Neural crest cell (in vitro differentiated cells): Measurements from ENCODE around the gene LZTR1. TPM values are rescaled to one million over a fixed set of nuclear protein-coding genes. Genes with fewer than 3 reads are reported as not detected.

ENCODE experiments used
- DNase-seq: peaks from one replicate; pipeline ENCODE4 v3.0.0; 2021; ENCODE audit warnings: low read depth, mixed read lengths, low spot score
- H3K27ac Mint-ChIP-seq: one replicate; pipeline ENCODE4 v1.8.0; 2021; ENCODE audit warnings: mild to moderate bottlenecking, mixed read lengths; ENCODE audit not compliant: unreplicated experiment
- H3K27me3 Mint-ChIP-seq: 2 replicates; pipeline ENCODE4 v1.8.0; 2021; ENCODE audit warnings: low read depth, mild to moderate bottlenecking, mixed read lengths
- H3K36me3 Mint-ChIP-seq: 2 replicates; pipeline ENCODE4 v1.8.0; 2021; ENCODE audit warnings: low read depth, mild to moderate bottlenecking, mixed read lengths
- H3K4me1 Mint-ChIP-seq: 2 replicates; pipeline ENCODE4 v1.8.0; 2021; ENCODE audit warnings: mixed read lengths
- H3K4me3 Mint-ChIP-seq: one replicate; pipeline ENCODE4 v1.8.0; 2021; ENCODE audit warnings: mild to moderate bottlenecking, mixed read lengths
- H3K9me3 Mint-ChIP-seq: 2 replicates; pipeline ENCODE4 v1.8.0; 2021; ENCODE audit warnings: mixed read lengths
- CTCF ChIP-seq: fragments of 200-600 bp; sonication (generic); conservative IDR thresholded peaks from 2 replicates; pipeline ENCODE4 v1.5.0; 2021; ENCODE audit warnings: antibody characterized with exemption, mild to moderate bottlenecking
- total RNA-seq: library from RNA; stranded (reverse); gene quantifications from 2 replicates; pipeline ENCODE4 v1.2.1, GENCODE V29; 2021

LZTR1 gene
- total RNA-seq, 1 donor from 2014 or later = 94.5 TPM

GRCh38 chr22:20963201-20964052, 18.7 kb upstream of the LZTR1 start:
- Mint-ChIP-seq H3K9me3 (no peaks in the 10 kb centered on the region), H3K27me3 (peaks cover 50% of the 10 kb centered on the region), H3K36me3 (no peaks in the 10 kb centered on the region), H3K27ac (no peak overlapping the region), H3K4me3 (peak overlapping the region; percentile 54), H3K4me1 (peaks cover 25% of the 10 kb centered on the region)
- no peak for DNase-seq
- TF ChIP-seq CTCF = no peak

- Mint-ChIP-seq H3K27me3 (peaks cover 47% of the 10 kb centered on the region), H3K36me3 (no peaks in the 10 kb centered on the region), H3K4me3 (peak overlapping the region; percentile 67), H3K27ac (no peak overlapping the region), H3K4me1 (peaks cover 25% of the 10 kb centered on the region), H3K9me3 (no peaks in the 10 kb centered on the region)
- TF ChIP-seq CTCF = no peak
- DNase-seq = no peak
Measured at GRCh38 chr22:20964090-20964798, 17.9 kb upstream of the LZTR1 start.

GRCh38 chr22:20964799-20965103, 17.3 kb upstream of the LZTR1 start:
- no peaks in the 10 kb centered on the region for H3K36me3 Mint-ChIP-seq
- TF ChIP-seq CTCF = no peak
- H3K9me3 Mint-ChIP-seq = no peaks in the 10 kb centered on the region
- H3K4me1 Mint-ChIP-seq = peaks cover 25% of the 10 kb centered on the region
- H3K4me3 Mint-ChIP-seq = peak overlapping the region; percentile 67
- H3K27me3 Mint-ChIP-seq = peaks cover 47% of the 10 kb centered on the region
- DNase-seq = no peak
- H3K27ac Mint-ChIP-seq = no peak overlapping the region

- Mint-ChIP-seq H3K4me1 (peaks cover 25% of the 10 kb centered on the region), H3K27me3 (peaks cover 43% of the 10 kb centered on the region), H3K27ac (no peak overlapping the region), H3K36me3 (no peaks in the 10 kb centered on the region), H3K9me3 (no peaks in the 10 kb centered on the region), H3K4me3 (no peak overlapping the region)
- TF ChIP-seq CTCF = no peak
- no peak for DNase-seq
Measured at GRCh38 chr22:20965104-20965887, 16.8 kb upstream of the LZTR1 start.
